CD4-positive, CD25-positive, alpha-beta regulatory T cell (primary cell): ENCODE measurements around the gene GRM8. TPM values are rescaled to one million over a fixed set of nuclear protein-coding genes. Genes with fewer than 3 reads are reported as not detected.
A peak's percentile ranks its signal among the peaks of the same experiment; 100 is the strongest.

Source experiments
- ATAC-seq, 2 donors: fragments of 150-1000 bp; cut with Tn5 transposase; one replicate each; pipeline ENCODE4 v1.10.0; 2021; ENCODE audit warnings: low read depth in 2 of 2, moderate number of reproducible peaks in 2 of 2, moderate library complexity in 1 of 2
- DNase-seq, 3 donors: peaks; one replicate each; pipeline versions ENCODE4 v3.0.0 to v3.0.0-alpha.2; 2012 to 2022; ENCODE audit warnings: mixed read lengths in 1 of 3
- H3K27ac ChIP-seq: one replicate; pipeline ENCODE4 v1.7.0; 2013; ENCODE audit warnings: mild to moderate bottlenecking, low read length; ENCODE audit not compliant: insufficient read depth, poor library complexity, severe bottlenecking
- H3K27me3 ChIP-seq: one replicate; pipeline ENCODE4 v1.7.0; 2013; ENCODE audit warnings: low read length; ENCODE audit not compliant: control insufficient read depth, insufficient read depth
- H3K36me3 ChIP-seq: one replicate; pipeline ENCODE4 v1.7.0; 2013; ENCODE audit warnings: mild to moderate bottlenecking, low read length, moderate library complexity; ENCODE audit not compliant: control insufficient read depth, insufficient read depth
- H3K4me1 ChIP-seq: 2 replicates; pipeline ENCODE4 v1.7.0; 2013; ENCODE audit warnings: mild to moderate bottlenecking, low read length; ENCODE audit not compliant: insufficient read depth, control insufficient read depth, poor library complexity, severe bottlenecking
- H3K4me3 ChIP-seq: one replicate; pipeline ENCODE4 v1.7.0; 2013; ENCODE audit warnings: low read depth, mild to moderate bottlenecking, low read length, moderate library complexity
- H3K9me3 ChIP-seq, 2 experiments: 1 replicate in 1 of 2; 2 replicates in 1 of 2; pipeline ENCODE4 v1.7.0; 2013; ENCODE audit warnings: low read length in 2 of 2, mild to moderate bottlenecking in 1 of 2, moderate library complexity in 1 of 2; ENCODE audit not compliant: control insufficient read depth in 2 of 2
- H3K27ac Mint-ChIP-seq, 3 donors: one replicate each; pipeline ENCODE4 v1.8.0; 2020 to 2022; ENCODE audit warnings: mild to moderate bottlenecking in 3 of 3, mixed read lengths in 3 of 3, moderate library complexity in 2 of 3
- H3K27me3 Mint-ChIP-seq: one replicate; pipeline ENCODE4 v1.8.0; 2022; ENCODE audit warnings: mild to moderate bottlenecking, mixed read lengths
- H3K36me3 Mint-ChIP-seq: one replicate; pipeline ENCODE4 v1.8.0; 2020; ENCODE audit warnings: mixed read lengths
- H3K4me1 Mint-ChIP-seq, 4 donors: one replicate each; pipeline ENCODE4 v1.8.0; 2020 to 2022; ENCODE audit warnings: mixed read lengths in 4 of 4, mild to moderate bottlenecking in 1 of 4
- H3K4me3 Mint-ChIP-seq, 4 donors: one replicate each; pipeline ENCODE4 v1.8.0; 2020 to 2022; ENCODE audit warnings: mild to moderate bottlenecking in 4 of 4, mixed read lengths in 4 of 4, moderate library complexity in 3 of 4
- H3K9me3 Mint-ChIP-seq, 7 donors: one replicate each; pipeline ENCODE4 v1.8.0; 2020 to 2022; ENCODE audit warnings: mixed read lengths in 7 of 7, mild to moderate bottlenecking in 3 of 7, moderate library complexity in 2 of 7
- polyA plus RNA-seq, 4 donors: library from polyadenylated mRNA; unstranded; fragments of 300-500 nt; fragmentation: Illumina TruSeq; gene quantifications; one replicate each; pipeline ENCODE4 v1.2.3, GENCODE V29; 2021
- total RNA-seq: library from RNA; stranded (reverse); gene quantifications from one replicate; pipeline ENCODE4 v1.2.3, GENCODE V29; 2022

GRM8 gene
- total and polyA plus RNA-seq, 5 donors from 2014 or later: not detected

DNA sequence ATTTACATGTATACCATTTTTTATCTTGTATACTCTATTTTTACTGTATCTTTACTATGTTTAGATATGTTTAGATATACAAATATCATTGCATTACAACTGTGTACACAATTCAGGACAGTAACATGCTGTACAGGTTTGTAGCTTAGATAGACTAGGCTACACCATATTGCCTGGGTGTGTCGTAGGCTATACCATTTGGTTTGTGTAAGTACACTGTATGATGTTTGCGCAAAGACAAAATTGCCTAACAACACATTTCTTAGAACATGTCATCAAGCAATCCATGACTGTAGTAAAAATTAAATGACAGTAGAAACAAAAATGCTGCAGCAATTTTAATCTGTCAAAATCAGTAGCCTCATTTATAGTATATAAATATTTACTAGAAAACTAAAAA lies 812.2 kb downstream of the GRM8 start:
- Histone ChIP-seq H3K4me3 (no peak overlapping the region), H3K9me3 (no peaks in the 10 kb centered on the region), H3K27ac (no peak overlapping the region), H3K27me3 (no peaks in the 10 kb centered on the region), H3K4me1 (no peaks in the 10 kb centered on the region), H3K36me3 (no peaks in the 10 kb centered on the region)
- Mint-ChIP-seq H3K9me3 (peaks cover 0 to 3% (median 0%) of the 10 kb centered on the region in 7 donors), H3K27me3 (no peaks in the 10 kb centered on the region), H3K4me3 (no peak overlapping the region), H3K4me1 (no peaks in the 10 kb centered on the region), H3K36me3 (no peaks in the 10 kb centered on the region), H3K27ac (no peak overlapping the region)
- ATAC-seq (no peak), DNase-seq (no peak)

- Histone ChIP-seq H3K36me3 (no peaks in the 10 kb centered on the region), H3K4me1 (no peaks in the 10 kb centered on the region), H3K4me3 (no peak overlapping the region), H3K27ac (no peak overlapping the region), H3K9me3 (no peaks in the 10 kb centered on the region), H3K27me3 (no peaks in the 10 kb centered on the region)
- no peak overlapping the region for H3K27ac Mint-ChIP-seq
- no peaks in the 10 kb centered on the region for H3K4me1 Mint-ChIP-seq
- no peaks in the 10 kb centered on the region for H3K36me3 Mint-ChIP-seq
- H3K9me3 Mint-ChIP-seq: peaks cover 0 to 8% (median 3%) of the 10 kb centered on the region in 7 donors
- H3K4me3 Mint-ChIP-seq: no peak overlapping the region
- no peaks in the 10 kb centered on the region for H3K27me3 Mint-ChIP-seq
- no peak for ATAC-seq
- no peak for DNase-seq
These were observed 816.4 kb downstream of the GRM8 start for GRCh38 chr7:126436213-126436868.

DNA sequence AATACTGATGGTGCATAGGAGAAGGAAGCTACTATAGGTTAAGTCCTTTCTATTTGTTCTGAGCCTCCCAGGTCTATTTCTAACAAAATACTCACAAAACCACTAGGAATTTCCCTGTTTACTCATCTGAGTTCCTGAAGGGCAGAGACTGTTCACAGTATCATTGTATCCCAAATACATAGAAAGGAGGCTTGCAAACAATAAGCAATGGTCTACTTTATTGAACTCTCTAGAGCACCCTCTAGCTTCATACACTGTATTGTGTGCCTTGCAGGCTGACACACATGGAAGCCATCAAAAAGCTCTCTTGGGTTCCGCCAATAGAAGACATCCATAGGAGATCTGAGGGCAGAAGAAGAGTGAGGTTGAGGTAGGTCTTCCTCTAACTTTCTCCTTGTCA lies 826.1 kb downstream of the GRM8 start:
- no peak overlapping the region for H3K4me3 Mint-ChIP-seq
- H3K4me1 ChIP-seq: no peaks in the 10 kb centered on the region
- ATAC-seq (no peak), DNase-seq (no peak)
- H3K27ac ChIP-seq: no peak overlapping the region
- H3K9me3 Mint-ChIP-seq: peaks cover 0 to 8% (median 2%) of the 10 kb centered on the region in 7 donors
- no peaks in the 10 kb centered on the region for H3K36me3 ChIP-seq
- H3K9me3 ChIP-seq: no peaks in the 10 kb centered on the region
- H3K27me3 Mint-ChIP-seq: no peaks in the 10 kb centered on the region
- H3K4me3 ChIP-seq: no peak overlapping the region
- no peak overlapping the region for H3K27ac Mint-ChIP-seq
- no peaks in the 10 kb centered on the region for H3K4me1 Mint-ChIP-seq
- no peaks in the 10 kb centered on the region for H3K27me3 ChIP-seq
- no peaks in the 10 kb centered on the region for H3K36me3 Mint-ChIP-seq

GRCh38 chr7:126424985-126425384 lies 827.8 kb downstream of the GRM8 start:
- H3K4me1 ChIP-seq: no peaks in the 10 kb centered on the region
- Mint-ChIP-seq H3K27me3 (no peaks in the 10 kb centered on the region), H3K9me3 (peaks cover 0 to 11% (median 2%) of the 10 kb centered on the region in 7 donors), H3K4me1 (no peaks in the 10 kb centered on the region), H3K36me3 (no peaks in the 10 kb centered on the region), H3K4me3 (no peak overlapping the region), H3K27ac (peak overlapping the region in 1 of 3 donors; percentile 48)
- DNase-seq (no peak), ATAC-seq (no peak)
- H3K4me3 ChIP-seq: no peak overlapping the region
- H3K36me3 ChIP-seq: no peaks in the 10 kb centered on the region
- H3K27ac ChIP-seq: no peak overlapping the region
- no peaks in the 10 kb centered on the region for H3K9me3 ChIP-seq
- no peaks in the 10 kb centered on the region for H3K27me3 ChIP-seq

DNA sequence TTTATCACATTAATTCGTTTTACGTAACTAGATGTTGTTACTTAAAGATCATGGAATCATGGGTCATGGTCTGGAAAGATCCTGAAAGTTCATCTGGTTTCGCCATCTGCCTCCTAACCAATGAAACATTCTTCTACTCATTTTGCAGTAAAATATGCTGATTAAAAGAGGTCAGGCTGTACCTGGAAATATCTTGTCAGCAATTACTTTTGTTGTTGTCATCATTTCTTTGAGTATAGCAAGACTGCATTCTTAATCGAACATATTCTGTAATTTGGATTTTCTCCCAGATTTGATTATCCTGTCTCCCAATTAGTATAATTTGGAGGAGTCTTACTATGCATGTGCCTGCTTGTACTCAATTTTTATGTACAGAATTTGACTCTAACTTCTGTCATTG lies 833.7 kb downstream of the GRM8 start:
- Mint-ChIP-seq H3K27ac (no peak overlapping the region), H3K27me3 (no peaks in the 10 kb centered on the region), H3K4me3 (no peak overlapping the region), H3K9me3 (peaks cover 0 to 18% (median 0%) of the 10 kb centered on the region in 7 donors), H3K36me3 (no peaks in the 10 kb centered on the region), H3K4me1 (no peaks in the 10 kb centered on the region)
- no peak for DNase-seq
- H3K27me3 ChIP-seq: no peaks in the 10 kb centered on the region
- no peak overlapping the region for H3K4me3 ChIP-seq
- ATAC-seq: no peak
- no peak overlapping the region for H3K27ac ChIP-seq
- no peaks in the 10 kb centered on the region for H3K4me1 ChIP-seq
- H3K9me3 ChIP-seq: no peaks in the 10 kb centered on the region
- H3K36me3 ChIP-seq: no peaks in the 10 kb centered on the region

DNA sequence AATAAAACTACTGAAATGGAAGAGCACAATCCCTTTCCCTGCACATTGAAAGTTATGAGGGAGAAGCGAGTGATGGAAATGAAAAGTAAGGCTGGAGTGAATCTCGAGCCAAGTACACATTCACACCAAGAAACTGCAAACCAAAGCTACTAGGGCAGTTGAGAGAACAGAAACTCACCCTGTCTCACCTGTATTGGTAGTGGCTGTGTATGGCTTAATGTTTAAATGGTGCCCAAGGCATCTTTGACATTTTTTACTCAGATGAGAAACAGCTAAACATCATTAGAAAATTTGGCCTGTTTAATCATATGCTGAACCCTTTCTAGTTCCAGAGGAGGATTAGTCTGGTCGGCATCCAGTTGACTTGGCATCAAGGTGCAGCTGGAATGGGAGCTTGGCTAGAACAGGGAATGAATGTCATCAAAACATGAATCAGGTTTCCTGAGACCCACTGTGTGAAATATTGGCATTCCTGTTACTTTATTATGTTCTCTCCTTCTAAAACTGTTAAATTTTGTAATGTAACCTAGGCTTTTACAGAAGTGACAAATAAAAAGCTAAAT lies 840.8 kb downstream of the GRM8 start:
- no peak for ATAC-seq
- H3K4me1 Mint-ChIP-seq: no peaks in the 10 kb centered on the region

GRCh38 chr7:126411032-126411820 lies 841.5 kb downstream of the GRM8 start:
- no peak for ATAC-seq
- no peak for DNase-seq
- no peaks in the 10 kb centered on the region for H3K4me1 ChIP-seq
- no peak overlapping the region for H3K4me3 Mint-ChIP-seq
- no peak overlapping the region for H3K27ac Mint-ChIP-seq
- peaks cover 0 to 2% of the 10 kb centered on the region in 2 experiments for H3K9me3 ChIP-seq
- no peaks in the 10 kb centered on the region for H3K27me3 Mint-ChIP-seq
- no peaks in the 10 kb centered on the region for H3K36me3 Mint-ChIP-seq
- H3K27me3 ChIP-seq: no peaks in the 10 kb centered on the region
- H3K36me3 ChIP-seq: no peaks in the 10 kb centered on the region
- H3K4me3 ChIP-seq: no peak overlapping the region
- H3K27ac ChIP-seq: no peak overlapping the region
- H3K4me1 Mint-ChIP-seq: no peaks in the 10 kb centered on the region
- H3K9me3 Mint-ChIP-seq: peaks cover 0 to 5% (median 0%) of the 10 kb centered on the region in 7 donors

More for the DNA sequence above, 840.8 kb downstream of the GRM8 start:
- H3K27ac ChIP-seq: no peak overlapping the region
- DNase-seq: no peak
- H3K4me3 Mint-ChIP-seq: no peak overlapping the region
- H3K27me3 Mint-ChIP-seq: no peaks in the 10 kb centered on the region
- H3K36me3 Mint-ChIP-seq: no peaks in the 10 kb centered on the region
- peaks cover 0 to 2% of the 10 kb centered on the region in 2 experiments for H3K9me3 ChIP-seq
- H3K9me3 Mint-ChIP-seq: peaks cover 0 to 5% (median 0%) of the 10 kb centered on the region in 7 donors
- no peak overlapping the region for H3K4me3 ChIP-seq
- H3K36me3 ChIP-seq: no peaks in the 10 kb centered on the region
- H3K27ac Mint-ChIP-seq: no peak overlapping the region
- no peaks in the 10 kb centered on the region for H3K4me1 ChIP-seq
- no peaks in the 10 kb centered on the region for H3K27me3 ChIP-seq
